ENCODE data around the gene SCAF11. TPM values are rescaled to one million over a fixed set of nuclear protein-coding genes. Genes with fewer than 3 reads are reported as not detected.

The SCAF11 gene
- total and polyA plus RNA-seq, 9 donors, result 30.8 to 149 (median 94.1) TPM

DNA sequence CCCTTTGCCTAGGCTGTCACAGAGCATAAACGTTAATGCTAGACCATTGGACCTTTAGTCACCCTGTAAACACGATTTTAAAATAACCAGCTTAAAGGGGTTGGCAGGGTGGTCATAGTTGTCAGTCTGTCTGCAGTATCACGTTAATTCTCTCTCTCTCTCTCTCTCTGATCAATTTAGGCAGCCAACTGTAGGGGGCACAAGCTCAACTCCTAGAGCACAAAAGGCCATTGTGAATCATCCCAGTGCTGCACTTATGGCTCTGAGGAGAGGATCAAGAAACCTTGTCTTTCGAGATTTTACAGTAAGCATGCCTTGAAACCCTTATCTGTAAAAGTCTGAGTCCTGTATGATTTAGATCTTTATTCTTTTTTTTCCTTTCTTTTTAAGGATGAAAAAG is 97.1 kb downstream of the SCAF11 start:
- WGBS, 3 donors, result 69 to 74% (median 71%) methylated on average over 4 of the region's 4 CpGs
- Histone ChIP-seq H3K27ac (no peak overlapping the region), H3K4me3 (no peak overlapping the region), H3K27me3 (no peaks in the 10 kb centered on the region), H3K4me1 (ENCODE audit: insufficient read depth) (no peaks in the 10 kb centered on the region), H3K36me3 (no peaks in the 10 kb centered on the region), H3K9me3 (no peaks in the 10 kb centered on the region)
- TF ChIP-seq EP300 (IDR thresholded peaks at IDR 0.05), result no peak
- TF ChIP-seq POLR2A (IDR thresholded peaks at IDR 0.05), result no peak
- TF ChIP-seq, protein P1, sequence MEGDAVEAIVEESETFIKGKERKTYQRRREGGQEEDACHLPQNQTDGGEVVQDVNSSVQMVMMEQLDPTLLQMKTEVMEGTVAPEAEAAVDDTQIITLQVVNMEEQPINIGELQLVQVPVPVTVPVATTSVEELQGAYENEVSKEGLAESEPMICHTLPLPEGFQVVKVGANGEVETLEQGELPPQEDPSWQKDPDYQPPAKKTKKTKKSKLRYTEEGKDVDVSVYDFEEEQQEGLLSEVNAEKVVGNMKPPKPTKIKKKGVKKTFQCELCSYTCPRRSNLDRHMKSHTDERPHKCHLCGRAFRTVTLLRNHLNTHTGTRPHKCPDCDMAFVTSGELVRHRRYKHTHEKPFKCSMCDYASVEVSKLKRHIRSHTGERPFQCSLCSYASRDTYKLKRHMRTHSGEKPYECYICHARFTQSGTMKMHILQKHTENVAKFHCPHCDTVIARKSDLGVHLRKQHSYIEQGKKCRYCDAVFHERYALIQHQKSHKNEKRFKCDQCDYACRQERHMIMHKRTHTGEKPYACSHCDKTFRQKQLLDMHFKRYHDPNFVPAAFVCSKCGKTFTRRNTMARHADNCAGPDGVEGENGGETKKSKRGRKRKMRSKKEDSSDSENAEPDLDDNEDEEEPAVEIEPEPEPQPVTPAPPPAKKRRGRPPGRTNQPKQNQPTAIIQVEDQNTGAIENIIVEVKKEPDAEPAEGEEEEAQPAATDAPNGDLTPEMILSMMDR (IDR thresholded peaks at IDR 0.05), result no peak
- no peak for DNase-seq
- intact Hi-C loops (cut with DNase I), result no loop called here

DNA sequence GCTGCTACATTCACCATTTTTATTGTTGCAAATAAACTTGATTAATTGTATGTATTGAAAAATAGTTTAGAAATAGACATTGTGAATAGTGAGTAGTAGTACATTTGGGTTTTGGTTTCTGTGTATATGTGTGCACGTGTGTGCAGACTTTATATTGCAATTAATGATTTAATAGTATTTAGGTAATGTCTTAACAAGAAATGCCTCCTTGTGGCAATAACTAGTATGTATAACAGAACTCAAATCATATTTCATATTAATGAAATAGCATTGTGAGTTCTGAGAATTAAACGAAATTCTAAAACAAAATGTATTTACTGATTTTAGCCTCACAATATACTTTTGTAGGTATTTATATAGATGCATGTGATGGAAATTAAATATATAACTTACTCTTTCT is 100.1 kb downstream of the SCAF11 start:
- Histone ChIP-seq H3K36me3 (no peaks in the 10 kb centered on the region), H3K4me3 (no peak overlapping the region), H3K27me3 (no peaks in the 10 kb centered on the region), H3K9me3 (no peaks in the 10 kb centered on the region), H3K4me1 (ENCODE audit: insufficient read depth) (no peaks in the 10 kb centered on the region), H3K27ac (no peak overlapping the region)
- WGBS, 3 donors, result 80 to 81% (median 80%) methylated on average over 2 of the region's 2 CpGs
- no peak for DNase-seq
- intact Hi-C loops (cut with DNase I), result no loop called here
- TF ChIP-seq, protein P1 (IDR thresholded peaks at IDR 0.05), result no peak
- TF ChIP-seq EP300 (IDR thresholded peaks at IDR 0.05) (no peak), POLR2A (IDR thresholded peaks at IDR 0.05) (no peak)

DNA sequence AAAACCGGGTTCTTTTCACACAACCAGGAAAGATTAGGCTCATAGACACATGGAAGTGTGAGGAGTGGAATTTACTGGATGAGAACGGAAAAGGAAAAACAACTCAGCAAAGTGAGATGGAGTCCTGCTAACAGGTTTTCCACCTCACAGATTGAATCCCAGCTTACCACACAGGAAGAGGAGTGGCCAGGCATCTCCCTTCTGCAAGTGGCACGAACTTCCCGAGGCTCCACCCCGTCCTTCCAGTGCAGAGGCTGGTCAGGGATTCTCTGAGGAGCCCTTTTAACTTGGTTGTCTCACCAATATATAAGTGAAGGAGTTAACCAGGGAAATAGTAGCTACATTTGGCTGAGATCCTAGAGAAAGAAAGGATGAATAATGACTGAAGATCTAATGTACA is 102.8 kb downstream of the SCAF11 start:
- intact Hi-C loops (cut with DNase I), result no loop called here
- Histone ChIP-seq H3K4me1 (ENCODE audit: insufficient read depth) (no peaks in the 10 kb centered on the region), H3K27me3 (no peaks in the 10 kb centered on the region), H3K4me3 (no peak overlapping the region), H3K9me3 (no peaks in the 10 kb centered on the region), H3K36me3 (no peaks in the 10 kb centered on the region), H3K27ac (no peak overlapping the region)
- WGBS, 3 donors, result 80 to 90% (median 90%) methylated on average over 5 of the region's 5 CpGs
- TF ChIP-seq EP300 (IDR thresholded peaks at IDR 0.05), result no peak
- TF ChIP-seq, protein P1 (IDR thresholded peaks at IDR 0.05), result no peak
- no peak for TF ChIP-seq POLR2A (IDR thresholded peaks at IDR 0.05)
- no peak for DNase-seq

DNA sequence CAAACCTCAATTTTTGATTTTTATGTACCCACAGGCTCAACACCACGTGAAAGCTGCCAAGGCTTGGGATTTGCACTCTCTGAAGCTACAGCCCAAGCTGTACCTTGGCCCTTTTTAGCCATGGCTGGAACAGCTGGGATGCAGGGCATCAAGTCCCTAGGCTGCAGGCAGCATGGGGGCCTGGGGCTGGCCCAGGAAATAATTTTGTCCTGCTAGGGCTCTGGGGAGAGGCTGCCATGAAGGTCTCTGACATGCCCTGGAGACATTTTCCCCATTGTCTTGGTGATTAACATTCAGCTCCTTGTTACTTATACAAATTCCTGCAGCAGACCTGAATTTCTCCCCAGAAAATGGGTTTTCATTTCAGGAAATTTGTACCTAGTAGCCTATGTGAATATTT is 103.7 kb downstream of the SCAF11 start:
- 96 to 100% (median 100%) methylated on average over 1 of the region's 1 CpG for whole genome bisulfite sequencing, 3 donors
- Histone ChIP-seq H3K36me3 (no peaks in the 10 kb centered on the region), H3K9me3 (no peaks in the 10 kb centered on the region), H3K27ac (no peak overlapping the region), H3K4me3 (no peak overlapping the region), H3K27me3 (no peaks in the 10 kb centered on the region), H3K4me1 (ENCODE audit: insufficient read depth) (no peaks in the 10 kb centered on the region)
- no peak for TF ChIP-seq POLR2A (IDR thresholded peaks at IDR 0.05)
- TF ChIP-seq, protein P1 (IDR thresholded peaks at IDR 0.05), result no peak
- TF ChIP-seq EP300 (IDR thresholded peaks at IDR 0.05), result no peak
- intact Hi-C loops (cut with DNase I), result no loop called here
- no peak for DNase-seq

DNA sequence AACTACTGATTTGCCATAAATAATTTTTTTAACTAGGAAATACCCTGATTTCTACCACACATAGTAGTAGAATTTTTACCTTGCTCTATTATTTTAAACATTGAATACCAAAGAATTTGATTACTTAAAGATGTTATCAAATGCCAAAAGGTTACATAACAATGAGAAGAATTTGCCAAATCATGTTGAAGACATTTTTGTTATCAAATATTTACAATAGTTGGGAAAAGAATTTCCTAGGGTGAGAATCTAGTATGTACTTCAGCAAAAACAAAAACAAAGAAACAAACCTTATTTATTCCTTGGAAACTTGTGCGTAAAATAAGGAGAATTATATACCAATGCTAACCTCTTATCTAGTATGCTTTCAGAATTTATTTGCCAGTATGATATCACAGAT is 107.2 kb downstream of the SCAF11 start:
- no peak overlapping the region for H3K4me3 ChIP-seq
- H3K4me1 ChIP-seq (ENCODE audit: insufficient read depth), result peaks cover 7% of the 10 kb centered on the region
- 70 to 95% (median 80%) methylated on average over 1 of the region's 1 CpG for WGBS, 3 donors
- TF ChIP-seq, protein P1 (IDR thresholded peaks at IDR 0.05), result no peak
- TF ChIP-seq EP300 (IDR thresholded peaks at IDR 0.05), result no peak
- H3K36me3 ChIP-seq, result no peaks in the 10 kb centered on the region
- H3K9me3 ChIP-seq, result no peaks in the 10 kb centered on the region
- no peaks in the 10 kb centered on the region for H3K27me3 ChIP-seq
- intact Hi-C loops (cut with DNase I), result no loop called here
- no peak for DNase-seq
- no peak overlapping the region for H3K27ac ChIP-seq
